HEK293 (cell line): Measurements from ENCODE around the gene MAML1.
A peak's percentile ranks its signal among the peaks of the same experiment; 100 is the strongest.

ENCODE experiments used
- BCL11A ChIP-seq: fragments of 450-650 bp; formaldehyde crosslinking; IDR thresholded peaks from 2 replicates; pipeline ENCODE4 v1.5.1; 2016; ENCODE audit warnings: low read depth, missing biosample characterization, missing genetic modification characterization
- GLI4 ChIP-seq: fragments of 450-650 bp; formaldehyde crosslinking; IDR thresholded peaks from 2 replicates; pipeline ENCODE4 v1.5.1; 2016; ENCODE audit warnings: missing biosample characterization, missing genetic modification characterization
- GLIS2 ChIP-seq: fragments of 450-650 bp; formaldehyde crosslinking; IDR thresholded peaks from 2 replicates; pipeline ENCODE4 v1.5.1; 2016; ENCODE audit warnings: missing biosample characterization, missing genetic modification characterization
- INSM2 ChIP-seq: fragments of 450-650 bp; formaldehyde crosslinking; IDR thresholded peaks from 2 replicates; pipeline ENCODE4 v1.5.1; 2016; ENCODE audit warnings: missing biosample characterization, missing genetic modification characterization
- KLF9 ChIP-seq: fragments of 450-650 bp; formaldehyde crosslinking; IDR thresholded peaks from 2 replicates; pipeline ENCODE4 v1.5.1; 2016; ENCODE audit warnings: missing biosample characterization, missing genetic modification characterization, low read depth
- PRDM1 ChIP-seq: fragments of 450-650 bp; formaldehyde crosslinking; IDR thresholded peaks from 2 replicates; pipeline ENCODE4; 2016; ENCODE audit warnings: missing biosample characterization, missing genetic modification characterization
- SP3 ChIP-seq: fragments of 450-650 bp; formaldehyde crosslinking; IDR thresholded peaks from 2 replicates; pipeline ENCODE4 v1.5.1; 2016; ENCODE audit warnings: missing biosample characterization, missing genetic modification characterization
- ZFHX2 ChIP-seq: fragments of 450-650 bp; formaldehyde crosslinking; conservative IDR thresholded peaks from 2 replicates; pipeline ENCODE4 v1.5.1; 2016; ENCODE audit warnings: missing biosample characterization, missing genetic modification characterization
- ZFP41 ChIP-seq: fragments of 450-650 bp; formaldehyde crosslinking; IDR thresholded peaks from 2 replicates; pipeline ENCODE4 v1.5.1; 2016; ENCODE audit warnings: missing biosample characterization, missing genetic modification characterization, borderline replicate concordance
- ZFP69B ChIP-seq: fragments of 450-650 bp; formaldehyde crosslinking; IDR thresholded peaks from 2 replicates; pipeline ENCODE4 v1.5.1; 2016; ENCODE audit warnings: missing biosample characterization, missing genetic modification characterization
- ZNF174 ChIP-seq: fragments of 450-650 bp; formaldehyde crosslinking; IDR thresholded peaks from 2 replicates; pipeline ENCODE4 v1.5.0; 2017; ENCODE audit warnings: missing biosample characterization, mild to moderate bottlenecking, missing genetic modification characterization
- ZNF18 ChIP-seq: fragments of 450-650 bp; formaldehyde crosslinking; IDR thresholded peaks from 2 replicates; pipeline ENCODE4 v1.5.1; 2016; ENCODE audit warnings: missing biosample characterization, missing genetic modification characterization
- ZNF214 ChIP-seq: fragments of 450-650 bp; formaldehyde crosslinking; IDR thresholded peaks from 2 replicates; pipeline ENCODE4 v1.5.1; 2017; ENCODE audit warnings: missing biosample characterization, mild to moderate bottlenecking, missing genetic modification characterization, borderline replicate concordance
- ZNF221 ChIP-seq: fragments of 450-650 bp; formaldehyde crosslinking; IDR thresholded peaks from 2 replicates; pipeline ENCODE4 v1.5.1; 2017; ENCODE audit warnings: missing biosample characterization, missing genetic modification characterization, borderline replicate concordance
- ZNF248 ChIP-seq: fragments of 450-650 bp; formaldehyde crosslinking; IDR thresholded peaks from 2 replicates; pipeline ENCODE4 v1.5.1; 2017; ENCODE audit warnings: missing biosample characterization, missing genetic modification characterization
- ZNF302 ChIP-seq: fragments of 450-650 bp; formaldehyde crosslinking; IDR thresholded peaks from 2 replicates; pipeline ENCODE4 v1.5.1; 2016; ENCODE audit warnings: missing biosample characterization, missing genetic modification characterization, low read depth
- ZNF341 ChIP-seq: fragments of 450-650 bp; formaldehyde crosslinking; IDR thresholded peaks from 2 replicates; pipeline ENCODE4; 2016; ENCODE audit warnings: low read depth, missing biosample characterization, missing genetic modification characterization
- ZNF501 ChIP-seq: fragments of 450-650 bp; formaldehyde crosslinking; IDR thresholded peaks from 2 replicates; pipeline ENCODE4 v1.5.1; 2016; ENCODE audit warnings: missing biosample characterization, missing genetic modification characterization
- ZNF555 ChIP-seq: fragments of 450-650 bp; formaldehyde crosslinking; conservative IDR thresholded peaks from 2 replicates; pipeline ENCODE4 v1.5.1; 2017; ENCODE audit warnings: missing biosample characterization, mild to moderate bottlenecking, missing genetic modification characterization, inconsistent platforms
- ZNF585B ChIP-seq: fragments of 450-650 bp; formaldehyde crosslinking; IDR thresholded peaks from 2 replicates; pipeline ENCODE4 v1.5.1; 2016; ENCODE audit warnings: missing biosample characterization, missing genetic modification characterization
- TF ChIP-seq, protein P1 (sequence below): fragments of 450-650 bp; formaldehyde crosslinking; IDR thresholded peaks from 2 replicates; pipeline ENCODE4 v1.5.1; 2016; ENCODE audit warnings: missing biosample characterization, missing genetic modification characterization
- TF ChIP-seq, protein P2 (sequence below): fragments of 450-650 bp; formaldehyde crosslinking; IDR thresholded peaks from 2 replicates; pipeline ENCODE4 v1.5.1; 2016; ENCODE audit warnings: missing biosample characterization, missing genetic modification characterization
- TF ChIP-seq, protein P3 (sequence below): fragments of 450-650 bp; formaldehyde crosslinking; IDR thresholded peaks from 2 replicates; pipeline ENCODE4 v1.5.1; 2017; ENCODE audit warnings: missing biosample characterization, missing genetic modification characterization
- TF ChIP-seq, protein P4 (sequence below): fragments of 450-650 bp; formaldehyde crosslinking; IDR thresholded peaks from 2 replicates; pipeline ENCODE4 v1.5.1; 2016; ENCODE audit warnings: missing biosample characterization, missing genetic modification characterization
- TF ChIP-seq, protein P5 (sequence below): fragments of 450-650 bp; formaldehyde crosslinking; IDR thresholded peaks from 2 replicates; pipeline ENCODE4 v1.5.1; 2016; ENCODE audit warnings: missing biosample characterization, missing genetic modification characterization

MAML1 gene

DNA sequence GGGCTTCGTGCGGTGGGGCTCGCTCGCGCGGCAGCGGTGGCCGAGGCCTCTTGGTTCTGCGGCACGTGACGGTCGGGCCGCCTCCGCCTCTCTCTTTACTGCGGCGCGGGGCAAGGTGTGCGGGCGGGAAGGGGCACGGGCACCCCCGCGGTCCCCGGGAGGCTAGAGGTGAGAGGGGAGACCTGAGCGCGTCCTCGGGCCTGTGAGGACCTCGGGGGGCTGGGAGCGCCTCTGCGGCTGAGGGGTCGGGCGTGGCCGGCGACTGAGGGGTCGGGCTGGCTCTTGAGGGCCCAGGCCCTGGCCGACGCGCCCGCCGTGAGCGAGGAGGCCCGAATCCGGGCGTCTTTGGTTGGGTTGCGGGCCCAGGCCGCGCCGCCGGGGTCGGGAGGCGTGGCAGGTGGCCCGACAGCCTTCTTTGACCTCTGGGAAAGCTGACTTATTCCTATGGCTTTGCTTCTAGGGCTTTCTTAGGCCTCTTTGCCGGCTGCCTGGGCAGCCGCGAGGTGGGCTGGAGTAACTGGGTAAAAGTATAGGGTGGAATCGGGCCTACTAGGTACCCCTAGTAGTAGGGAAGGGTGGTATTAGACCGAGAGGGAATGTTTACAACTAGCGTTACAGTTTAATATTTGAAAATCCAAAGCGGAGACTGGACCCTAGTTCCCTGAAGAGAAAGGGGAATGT, 33.5 kb upstream of the MAML1 start, which contains the start of gene CANX (continued):
- TF ChIP-seq INSM2 (tag by site-specific recombination) = no peak; the same call in 1 of the 2 replicates
- TF ChIP-seq ZFP41 (tag by site-specific recombination) = no peak
- TF ChIP-seq PRDM1 (tag by site-specific recombination) = no peak
- peak; percentile 14; the same call in 1 of the 2 replicates for TF ChIP-seq ZNF501 (tag by site-specific recombination)
- no peak for TF ChIP-seq ZNF174 (tag by site-specific recombination)
- peak; percentile 25; the same call in 1 of the 2 replicates for TF ChIP-seq KLF9 (tag by site-specific recombination)
- TF ChIP-seq, protein P1, sequence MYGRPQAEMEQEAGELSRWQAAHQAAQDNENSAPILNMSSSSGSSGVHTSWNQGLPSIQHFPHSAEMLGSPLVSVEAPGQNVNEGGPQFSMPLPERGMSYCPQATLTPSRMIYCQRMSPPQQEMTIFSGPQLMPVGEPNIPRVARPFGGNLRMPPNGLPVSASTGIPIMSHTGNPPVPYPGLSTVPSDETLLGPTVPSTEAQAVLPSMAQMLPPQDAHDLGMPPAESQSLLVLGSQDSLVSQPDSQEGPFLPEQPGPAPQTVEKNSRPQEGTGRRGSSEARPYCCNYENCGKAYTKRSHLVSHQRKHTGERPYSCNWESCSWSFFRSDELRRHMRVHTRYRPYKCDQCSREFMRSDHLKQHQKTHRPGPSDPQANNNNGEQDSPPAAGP = 0 out of 2 replicates have a peak, but pooled peaks have one; percentile 38
- no peak for TF ChIP-seq BCL11A (tag by site-specific recombination)
- TF ChIP-seq GLIS2 (tag by site-specific recombination) = peak; percentile 45
- TF ChIP-seq, protein P2, sequence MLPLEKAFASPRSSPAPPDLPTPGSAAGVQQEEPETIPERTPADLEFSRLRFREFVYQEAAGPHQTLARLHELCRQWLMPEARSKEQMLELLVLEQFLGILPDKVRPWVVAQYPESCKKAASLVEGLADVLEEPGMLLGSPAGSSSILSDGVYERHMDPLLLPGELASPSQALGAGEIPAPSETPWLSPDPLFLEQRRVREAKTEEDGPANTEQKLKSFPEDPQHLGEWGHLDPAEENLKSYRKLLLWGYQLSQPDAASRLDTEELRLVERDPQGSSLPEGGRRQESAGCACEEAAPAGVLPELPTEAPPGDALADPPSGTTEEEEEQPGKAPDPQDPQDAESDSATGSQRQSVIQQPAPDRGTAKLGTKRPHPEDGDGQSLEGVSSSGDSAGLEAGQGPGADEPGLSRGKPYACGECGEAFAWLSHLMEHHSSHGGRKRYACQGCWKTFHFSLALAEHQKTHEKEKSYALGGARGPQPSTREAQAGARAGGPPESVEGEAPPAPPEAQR (tag by site-specific recombination) = no peak
- TF ChIP-seq ZFP69B (tag by site-specific recombination) = peak; percentile 29; the same call in 1 of the 2 replicates
- TF ChIP-seq ZNF555 (tag by site-specific recombination) = no peak
- no peak for TF ChIP-seq GLI4 (tag by site-specific recombination)
- TF ChIP-seq ZFHX2 (tag by site-specific recombination) = peak; percentile 93
- TF ChIP-seq ZNF585B (tag by site-specific recombination) = no peak
- TF ChIP-seq SP3 = peak; percentile 32; the same call in 1 of the 2 replicates
- no peak for TF ChIP-seq ZNF221 (tag by site-specific recombination)
- TF ChIP-seq, protein P3, sequence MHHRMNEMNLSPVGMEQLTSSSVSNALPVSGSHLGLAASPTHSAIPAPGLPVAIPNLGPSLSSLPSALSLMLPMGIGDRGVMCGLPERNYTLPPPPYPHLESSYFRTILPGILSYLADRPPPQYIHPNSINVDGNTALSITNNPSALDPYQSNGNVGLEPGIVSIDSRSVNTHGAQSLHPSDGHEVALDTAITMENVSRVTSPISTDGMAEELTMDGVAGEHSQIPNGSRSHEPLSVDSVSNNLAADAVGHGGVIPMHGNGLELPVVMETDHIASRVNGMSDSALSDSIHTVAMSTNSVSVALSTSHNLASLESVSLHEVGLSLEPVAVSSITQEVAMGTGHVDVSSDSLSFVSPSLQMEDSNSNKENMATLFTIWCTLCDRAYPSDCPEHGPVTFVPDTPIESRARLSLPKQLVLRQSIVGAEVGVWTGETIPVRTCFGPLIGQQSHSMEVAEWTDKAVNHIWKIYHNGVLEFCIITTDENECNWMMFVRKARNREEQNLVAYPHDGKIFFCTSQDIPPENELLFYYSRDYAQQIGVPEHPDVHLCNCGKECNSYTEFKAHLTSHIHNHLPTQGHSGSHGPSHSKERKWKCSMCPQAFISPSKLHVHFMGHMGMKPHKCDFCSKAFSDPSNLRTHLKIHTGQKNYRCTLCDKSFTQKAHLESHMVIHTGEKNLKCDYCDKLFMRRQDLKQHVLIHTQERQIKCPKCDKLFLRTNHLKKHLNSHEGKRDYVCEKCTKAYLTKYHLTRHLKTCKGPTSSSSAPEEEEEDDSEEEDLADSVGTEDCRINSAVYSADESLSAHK (tag by site-specific recombination) = 0 out of 2 replicates have a peak, but pooled peaks have one; percentile 24
- TF ChIP-seq, protein P4, sequence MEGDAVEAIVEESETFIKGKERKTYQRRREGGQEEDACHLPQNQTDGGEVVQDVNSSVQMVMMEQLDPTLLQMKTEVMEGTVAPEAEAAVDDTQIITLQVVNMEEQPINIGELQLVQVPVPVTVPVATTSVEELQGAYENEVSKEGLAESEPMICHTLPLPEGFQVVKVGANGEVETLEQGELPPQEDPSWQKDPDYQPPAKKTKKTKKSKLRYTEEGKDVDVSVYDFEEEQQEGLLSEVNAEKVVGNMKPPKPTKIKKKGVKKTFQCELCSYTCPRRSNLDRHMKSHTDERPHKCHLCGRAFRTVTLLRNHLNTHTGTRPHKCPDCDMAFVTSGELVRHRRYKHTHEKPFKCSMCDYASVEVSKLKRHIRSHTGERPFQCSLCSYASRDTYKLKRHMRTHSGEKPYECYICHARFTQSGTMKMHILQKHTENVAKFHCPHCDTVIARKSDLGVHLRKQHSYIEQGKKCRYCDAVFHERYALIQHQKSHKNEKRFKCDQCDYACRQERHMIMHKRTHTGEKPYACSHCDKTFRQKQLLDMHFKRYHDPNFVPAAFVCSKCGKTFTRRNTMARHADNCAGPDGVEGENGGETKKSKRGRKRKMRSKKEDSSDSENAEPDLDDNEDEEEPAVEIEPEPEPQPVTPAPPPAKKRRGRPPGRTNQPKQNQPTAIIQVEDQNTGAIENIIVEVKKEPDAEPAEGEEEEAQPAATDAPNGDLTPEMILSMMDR (tag by site-specific recombination) = no peak
- no peak for TF ChIP-seq ZNF341 (tag by site-specific recombination)
- TF ChIP-seq ZNF214 = no peak
- TF ChIP-seq ZNF18 = 0 out of 2 replicates have a peak, but pooled peaks have one; percentile 14
- TF ChIP-seq, protein P5, sequence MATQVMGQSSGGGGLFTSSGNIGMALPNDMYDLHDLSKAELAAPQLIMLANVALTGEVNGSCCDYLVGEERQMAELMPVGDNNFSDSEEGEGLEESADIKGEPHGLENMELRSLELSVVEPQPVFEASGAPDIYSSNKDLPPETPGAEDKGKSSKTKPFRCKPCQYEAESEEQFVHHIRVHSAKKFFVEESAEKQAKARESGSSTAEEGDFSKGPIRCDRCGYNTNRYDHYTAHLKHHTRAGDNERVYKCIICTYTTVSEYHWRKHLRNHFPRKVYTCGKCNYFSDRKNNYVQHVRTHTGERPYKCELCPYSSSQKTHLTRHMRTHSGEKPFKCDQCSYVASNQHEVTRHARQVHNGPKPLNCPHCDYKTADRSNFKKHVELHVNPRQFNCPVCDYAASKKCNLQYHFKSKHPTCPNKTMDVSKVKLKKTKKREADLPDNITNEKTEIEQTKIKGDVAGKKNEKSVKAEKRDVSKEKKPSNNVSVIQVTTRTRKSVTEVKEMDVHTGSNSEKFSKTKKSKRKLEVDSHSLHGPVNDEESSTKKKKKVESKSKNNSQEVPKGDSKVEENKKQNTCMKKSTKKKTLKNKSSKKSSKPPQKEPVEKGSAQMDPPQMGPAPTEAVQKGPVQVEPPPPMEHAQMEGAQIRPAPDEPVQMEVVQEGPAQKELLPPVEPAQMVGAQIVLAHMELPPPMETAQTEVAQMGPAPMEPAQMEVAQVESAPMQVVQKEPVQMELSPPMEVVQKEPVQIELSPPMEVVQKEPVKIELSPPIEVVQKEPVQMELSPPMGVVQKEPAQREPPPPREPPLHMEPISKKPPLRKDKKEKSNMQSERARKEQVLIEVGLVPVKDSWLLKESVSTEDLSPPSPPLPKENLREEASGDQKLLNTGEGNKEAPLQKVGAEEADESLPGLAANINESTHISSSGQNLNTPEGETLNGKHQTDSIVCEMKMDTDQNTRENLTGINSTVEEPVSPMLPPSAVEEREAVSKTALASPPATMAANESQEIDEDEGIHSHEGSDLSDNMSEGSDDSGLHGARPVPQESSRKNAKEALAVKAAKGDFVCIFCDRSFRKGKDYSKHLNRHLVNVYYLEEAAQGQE (tag by site-specific recombination) = 0 out of 2 replicates have a peak, but pooled peaks have one; percentile 10
- TF ChIP-seq ZNF302 (tag by site-specific recombination) = no peak
- TF ChIP-seq ZNF248 (tag by site-specific recombination) = no peak
